NT2/D1 (cell line): Measurements from ENCODE around the gene HS6ST1.

Source experiments
- YY1 ChIP-seq: IDR thresholded peaks from 2 replicates; pipeline ENCODE4 v1.6.1; 2011; ENCODE audit not compliant: insufficient read length, insufficient read depth
- ZNF274 ChIP-seq: IDR thresholded peaks from 2 replicates; pipeline ENCODE4 v1.6.1; 2011; ENCODE audit warnings: mild to moderate bottlenecking, low read depth, low read length

DNA sequence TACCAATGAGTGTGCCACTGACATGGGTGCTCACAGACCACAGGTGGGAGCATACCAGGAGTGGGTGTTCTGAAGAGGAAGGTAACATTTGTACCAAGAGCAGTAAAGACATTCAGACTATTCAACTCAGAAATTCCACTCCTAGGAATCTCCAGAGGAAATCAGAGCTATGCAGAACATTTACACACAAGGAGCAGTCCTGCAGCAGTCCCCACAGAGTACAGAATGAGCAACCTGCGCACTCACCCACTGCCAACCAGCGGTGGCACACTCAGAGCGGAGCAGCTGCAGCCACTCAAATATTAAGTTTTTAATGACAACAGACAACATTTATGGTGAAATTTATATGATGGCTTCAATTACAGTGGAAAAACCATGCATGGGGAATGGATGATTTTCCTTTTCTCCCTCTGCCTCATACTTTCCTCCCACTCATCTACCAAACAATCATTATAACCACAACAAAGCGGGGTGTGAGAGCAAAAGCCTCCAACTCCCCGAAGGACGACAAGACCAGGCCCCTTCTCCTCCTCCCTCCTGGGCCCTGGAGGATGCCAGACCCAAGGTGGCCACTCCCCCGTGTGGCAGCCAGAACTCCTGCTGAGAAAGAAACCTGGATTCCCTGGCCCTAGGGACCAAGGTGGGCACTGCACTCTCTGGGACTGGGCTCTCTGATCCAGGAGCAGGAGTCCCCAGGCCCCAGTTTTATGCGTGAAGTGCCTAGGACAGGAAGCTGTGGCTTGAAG, 5.4 kb downstream of the HS6ST1 start:
- TF ChIP-seq ZNF274 (no peak), YY1 (no peak)
